22Rv1 (cell line): ENCODE data around the gene CRIP2.

ENCODE experiments used
- ZFX ChIP-seq: fragments of 450-650 bp; IDR thresholded peaks from 2 replicates; pipeline ENCODE4 v1.6.1; 2017; ENCODE audit warnings: antibody characterized with exemption, borderline replicate concordance
- TF ChIP-seq, protein P1 (sequence below): fragments of 450-650 bp; IDR thresholded peaks from 2 replicates; pipeline ENCODE4 v1.5.1; 2017; ENCODE audit warnings: mild to moderate bottlenecking

- TF ChIP-seq, protein P1, sequence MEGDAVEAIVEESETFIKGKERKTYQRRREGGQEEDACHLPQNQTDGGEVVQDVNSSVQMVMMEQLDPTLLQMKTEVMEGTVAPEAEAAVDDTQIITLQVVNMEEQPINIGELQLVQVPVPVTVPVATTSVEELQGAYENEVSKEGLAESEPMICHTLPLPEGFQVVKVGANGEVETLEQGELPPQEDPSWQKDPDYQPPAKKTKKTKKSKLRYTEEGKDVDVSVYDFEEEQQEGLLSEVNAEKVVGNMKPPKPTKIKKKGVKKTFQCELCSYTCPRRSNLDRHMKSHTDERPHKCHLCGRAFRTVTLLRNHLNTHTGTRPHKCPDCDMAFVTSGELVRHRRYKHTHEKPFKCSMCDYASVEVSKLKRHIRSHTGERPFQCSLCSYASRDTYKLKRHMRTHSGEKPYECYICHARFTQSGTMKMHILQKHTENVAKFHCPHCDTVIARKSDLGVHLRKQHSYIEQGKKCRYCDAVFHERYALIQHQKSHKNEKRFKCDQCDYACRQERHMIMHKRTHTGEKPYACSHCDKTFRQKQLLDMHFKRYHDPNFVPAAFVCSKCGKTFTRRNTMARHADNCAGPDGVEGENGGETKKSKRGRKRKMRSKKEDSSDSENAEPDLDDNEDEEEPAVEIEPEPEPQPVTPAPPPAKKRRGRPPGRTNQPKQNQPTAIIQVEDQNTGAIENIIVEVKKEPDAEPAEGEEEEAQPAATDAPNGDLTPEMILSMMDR: no peak
- no peak for TF ChIP-seq ZFX
Measured at GRCh38 chr14:105471823-105472485, 2.7 kb upstream of the CRIP2 start.
